ENCODE data around the gene NOS2.
A peak's percentile ranks its signal among the peaks of the same experiment; 100 is the strongest.

The NOS2 gene

GRCh38 chr17:27818401-27819105 is 18.2 kb upstream of the NOS2 start:
- DNase-seq, result no peak

GRCh38 chr17:27817731-27818130 is 17.4 kb upstream of the NOS2 start:
- peak in 1 of 2 donors; percentile 81 for DNase-seq

- DNase-seq, result no peak
Observed at GRCh38 chr17:27816946-27817345, 16.6 kb upstream of the NOS2 start.

GRCh38 chr17:27811961-27812360 is 11.6 kb upstream of the NOS2 start:
- DNase-seq, result no peak

- DNase-seq, result no peak
Observed at GRCh38 chr17:27810902-27811557, 10.7 kb upstream of the NOS2 start.

- peak in 1 of 2 donors; percentile 56 for DNase-seq
Observed at GRCh38 chr17:27810211-27810901, 10.0 kb upstream of the NOS2 start.

GRCh38 chr17:27809555-27809954 is 9.2 kb upstream of the NOS2 start:
- no peak for DNase-seq

GRCh38 chr17:27808628-27809027 is 8.3 kb upstream of the NOS2 start:
- no peak for DNase-seq

- DNase-seq, result peak in 1 of 2 donors; percentile 31
Observed at GRCh38 chr17:27807567-27808470, 7.5 kb upstream of the NOS2 start.

GRCh38 chr17:27805520-27806146 is 5.3 kb upstream of the NOS2 start:
- peak; percentile 50 to 69 for DNase-seq

GRCh38 chr17:27804113-27804512 is 3.8 kb upstream of the NOS2 start:
- no peak for DNase-seq

GRCh38 chr17:27802962-27803680 is 2.8 kb upstream of the NOS2 start:
- no peak for DNase-seq

GRCh38 chr17:27802033-27802432 is 1.7 kb upstream of the NOS2 start:
- no peak for DNase-seq

GRCh38 chr17:27798376-27798775 is 2.0 kb downstream of the NOS2 start:
- no peak for DNase-seq

- no peak for DNase-seq
Observed at GRCh38 chr17:27797390-27798091, 2.8 kb downstream of the NOS2 start.

- no peak for DNase-seq
Observed at GRCh38 chr17:27793906-27794569, 6.3 kb downstream of the NOS2 start.

- DNase-seq, result no peak
Observed at GRCh38 chr17:27793168-27793905, 7.0 kb downstream of the NOS2 start.

GRCh38 chr17:27792095-27792494 is 8.2 kb downstream of the NOS2 start:
- DNase-seq, result no peak

- no peak for DNase-seq
Observed at GRCh38 chr17:27788919-27789318, 11.4 kb downstream of the NOS2 start.
